NCI-H2227 treated with DMSO at 0.1 percent for 48 hours (cell line): Measurements from ENCODE around the gene AHCTF1.
"Not testable (repeated sequence)": the region's sequence is repeated elsewhere in the genome, so short reads cannot be mapped to it uniquely, and the experiment has no call there.

Source experiments
- DNase-seq: peaks from one replicate; lab custom pipeline; 2025; lab: John Stamatoyannopoulos, UW

AHCTF1 gene

GRCh38 chr1:246916026-246916923, 15.5 kb downstream of the AHCTF1 start:
- DNase-seq: not testable (repeated sequence)

DNA sequence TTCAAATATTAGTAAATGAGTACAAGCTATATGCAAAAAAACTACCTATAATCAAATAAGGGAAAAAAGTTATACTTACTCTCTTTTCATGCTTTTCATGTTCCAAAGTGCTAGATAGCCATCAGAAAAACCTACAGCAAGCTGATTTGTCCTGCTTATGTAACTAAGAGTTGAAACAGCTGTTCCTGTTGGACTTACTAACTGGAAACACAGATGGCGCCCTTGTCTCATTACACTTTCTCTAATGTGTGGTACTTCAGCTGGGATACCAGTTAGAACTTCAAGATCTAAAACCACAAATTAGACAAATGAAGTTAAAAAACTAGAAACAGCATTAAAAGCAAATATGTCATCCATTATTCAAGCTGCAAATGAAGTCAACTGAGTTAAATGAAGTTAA, 24.3 kb downstream of the AHCTF1 start:
- peak; percentile 14 for DNase-seq

GRCh38 chr1:246906833-246907232, 24.9 kb downstream of the AHCTF1 start:
- DNase-seq: no peak

DNA sequence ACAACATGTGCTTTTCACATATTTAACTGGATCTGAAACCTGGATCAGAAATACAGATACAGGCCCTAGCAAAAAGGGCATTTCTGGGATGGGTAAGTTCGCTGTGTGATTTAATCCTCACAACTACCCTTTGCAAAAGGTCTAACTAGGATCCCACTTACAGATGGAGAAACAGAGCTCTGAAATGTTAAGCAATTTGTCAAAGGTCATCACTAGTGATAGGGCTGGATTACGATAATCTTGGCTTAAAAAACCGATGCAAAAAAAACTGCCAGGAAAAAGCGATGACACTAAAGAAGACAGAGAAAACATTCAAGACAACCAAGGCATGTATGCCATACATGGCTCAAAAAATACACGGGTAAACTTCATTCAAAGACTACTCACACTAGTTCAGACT, 29.9 kb downstream of the AHCTF1 start:
- no peak for DNase-seq

GRCh38 chr1:246897302-246897701, 34.4 kb downstream of the AHCTF1 start:
- DNase-seq: no peak

GRCh38 chr1:246893191-246893939, 38.4 kb downstream of the AHCTF1 start:
- no peak for DNase-seq

GRCh38 chr1:246891105-246891504, 40.6 kb downstream of the AHCTF1 start:
- DNase-seq: no peak

DNA sequence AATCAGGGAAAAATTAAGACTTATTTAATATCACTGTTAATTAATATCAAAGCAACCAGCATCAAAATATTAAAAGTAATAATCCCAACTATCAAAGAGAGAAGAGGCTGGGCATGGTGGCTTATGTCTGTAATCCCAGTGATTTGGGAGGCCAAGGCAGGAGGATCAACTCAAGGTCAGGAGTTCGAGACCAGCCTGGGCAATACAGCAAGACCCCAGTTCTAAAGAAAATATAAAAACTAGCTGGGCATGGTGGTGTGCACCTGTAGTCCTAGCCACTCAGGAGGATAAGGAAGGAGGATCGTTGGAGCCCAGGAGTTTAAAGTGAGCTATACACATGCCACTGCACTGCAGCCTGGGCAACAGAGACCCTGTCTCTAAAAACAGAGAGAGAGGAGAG, 43.2 kb downstream of the AHCTF1 start:
- no peak for DNase-seq

DNA sequence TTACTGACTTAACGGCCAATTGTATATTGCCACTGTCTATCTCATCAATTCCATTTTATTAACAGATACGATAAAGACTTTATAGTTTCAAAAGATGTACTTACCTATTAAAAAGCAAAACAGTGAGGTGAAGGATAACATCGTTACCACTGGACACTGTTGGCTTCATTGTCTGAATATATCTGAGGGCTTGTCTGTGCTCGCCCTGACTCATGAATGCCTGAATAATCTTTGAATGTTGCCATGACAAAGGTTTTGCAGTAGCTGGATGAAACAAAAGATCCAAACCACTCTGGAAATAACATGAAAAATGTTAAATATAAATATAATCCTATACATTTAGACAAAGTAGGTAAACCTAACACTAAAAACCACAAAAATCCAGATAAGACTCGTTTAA, 46.4 kb downstream of the AHCTF1 start:
- DNase-seq: not testable (repeated sequence)

- no peak for DNase-seq
Observed at GRCh38 chr1:246878551-246878950, 53.2 kb downstream of the AHCTF1 start.

- DNase-seq: no peak
Observed at GRCh38 chr1:246876431-246876830, 55.3 kb downstream of the AHCTF1 start.

- no peak for DNase-seq
Observed at GRCh38 chr1:246875041-246876026, 56.4 kb downstream of the AHCTF1 start.

- no peak for DNase-seq
Observed at GRCh38 chr1:246865921-246866320, 65.8 kb downstream of the AHCTF1 start.

GRCh38 chr1:246863791-246864190, 68.0 kb downstream of the AHCTF1 start:
- not testable (repeated sequence) for DNase-seq

DNA sequence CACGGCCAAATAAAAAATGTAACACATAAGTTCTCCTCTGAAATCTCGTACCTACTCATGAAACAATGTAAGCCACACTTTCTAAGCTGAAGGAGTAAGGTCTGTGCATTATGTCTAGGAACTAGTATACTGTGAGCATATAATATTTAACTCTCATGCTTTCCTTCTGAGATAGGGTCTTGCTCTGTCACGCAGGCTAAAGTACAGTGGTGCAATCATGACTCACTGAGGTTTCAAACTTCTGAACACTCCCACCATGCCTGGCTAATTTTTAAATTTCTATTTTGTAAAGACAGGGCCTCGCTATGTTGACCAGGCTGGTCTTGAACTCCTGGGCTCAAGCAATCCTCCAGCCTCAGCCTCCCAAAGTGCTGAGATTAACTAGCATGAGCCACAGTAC, 71.3 kb downstream of the AHCTF1 start:
- DNase-seq: no peak

GRCh38 chr1:246856371-246856770, 75.4 kb downstream of the AHCTF1 start:
- no peak for DNase-seq

DNA sequence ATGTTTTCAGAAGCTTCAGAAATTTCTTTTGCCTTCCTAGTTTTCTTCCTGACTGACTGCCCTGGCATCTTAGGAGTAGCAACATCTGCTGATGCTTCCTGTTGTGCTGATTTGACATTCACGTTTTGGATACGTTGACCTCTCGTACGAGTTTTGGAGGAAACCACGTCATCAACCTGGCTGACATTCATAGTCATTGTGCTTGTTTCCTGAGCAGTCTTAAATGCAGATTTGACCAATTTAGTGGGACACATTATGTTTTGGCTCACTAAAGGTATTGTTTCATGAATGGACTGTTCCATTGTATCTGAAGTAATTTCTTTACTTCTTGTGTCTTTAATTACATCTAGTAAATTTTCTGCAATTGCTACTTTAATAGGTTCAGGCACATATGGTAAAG, 81.1 kb downstream of the AHCTF1 start:
- not testable (repeated sequence) for DNase-seq

- no peak for DNase-seq
Observed at GRCh38 chr1:246843876-246844275, 87.9 kb downstream of the AHCTF1 start.

DNA sequence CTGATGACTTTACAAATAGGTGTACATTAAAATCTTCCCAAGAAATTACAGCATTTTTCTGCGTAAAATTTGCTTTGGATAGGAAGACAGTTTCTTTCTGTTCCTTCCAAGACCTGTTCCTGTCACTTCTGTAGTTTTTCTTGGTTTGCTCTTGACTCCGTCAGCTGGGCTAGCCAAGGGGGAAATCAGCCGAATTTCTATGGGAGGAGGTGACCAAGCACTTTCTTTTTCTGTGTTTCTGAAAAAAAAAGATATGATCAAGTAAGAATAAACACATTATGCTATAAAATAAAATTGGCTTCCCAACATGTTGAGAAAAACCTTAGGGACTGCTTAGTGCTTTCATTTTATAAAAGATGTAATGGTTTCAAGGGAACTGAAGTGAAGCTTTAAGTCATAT, 91.0 kb downstream of the AHCTF1 start:
- DNase-seq: not testable (repeated sequence)

DNA sequence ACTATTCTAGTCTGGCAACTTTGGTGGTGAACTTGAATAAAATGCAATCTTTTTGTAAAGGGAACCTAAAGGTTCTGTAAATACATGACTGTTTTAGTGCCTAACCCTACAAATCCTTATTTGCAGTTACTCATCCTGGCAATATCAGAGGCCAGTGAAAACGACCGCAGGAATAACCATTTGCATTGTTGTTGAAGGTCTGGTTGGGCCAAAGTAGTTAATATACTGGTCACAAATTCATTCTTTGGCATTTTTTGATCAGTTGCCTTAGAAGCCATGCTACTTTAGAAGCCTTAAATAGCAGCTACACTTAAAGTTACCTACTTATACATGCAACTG, 93.7 kb downstream of the AHCTF1 start:
- DNase-seq: no peak

DNA sequence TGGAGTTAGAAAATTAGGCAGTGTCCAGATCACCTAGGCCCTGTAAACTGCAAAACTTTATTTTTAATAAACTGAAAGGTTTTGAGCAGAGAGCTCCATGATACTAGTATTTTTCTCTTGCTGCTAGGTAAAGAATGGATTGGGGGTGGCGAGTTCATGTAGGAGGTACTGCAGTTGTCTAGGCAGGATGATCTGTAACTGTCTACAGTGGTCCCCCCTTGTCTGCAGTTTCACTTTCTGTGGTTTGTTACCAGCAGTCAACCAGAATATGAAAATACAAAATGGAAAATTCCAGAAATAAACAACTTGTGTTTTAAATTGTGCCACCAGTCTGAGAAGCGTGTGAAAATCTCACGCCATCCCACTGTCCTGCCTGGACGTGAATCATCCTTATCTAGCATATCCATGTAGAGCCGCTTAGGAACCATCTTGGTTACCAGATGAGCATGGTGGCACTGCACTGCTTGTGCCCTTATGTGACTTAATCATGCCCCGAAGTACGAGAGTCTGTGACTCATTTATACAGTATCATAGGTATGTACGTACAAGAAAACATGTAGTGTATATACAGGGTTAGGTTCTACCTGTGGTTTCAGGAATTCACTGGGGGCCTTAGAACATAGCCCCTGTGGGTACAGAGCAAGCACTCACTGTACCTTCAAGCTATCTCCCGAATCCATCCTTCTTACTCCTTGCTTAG, 94.2 kb downstream of the AHCTF1 start:
- no peak for DNase-seq
